Measurements from ENCODE around the gene MEIS2.
A peak's percentile ranks its signal among the peaks of the same experiment; 100 is the strongest.

DNA sequence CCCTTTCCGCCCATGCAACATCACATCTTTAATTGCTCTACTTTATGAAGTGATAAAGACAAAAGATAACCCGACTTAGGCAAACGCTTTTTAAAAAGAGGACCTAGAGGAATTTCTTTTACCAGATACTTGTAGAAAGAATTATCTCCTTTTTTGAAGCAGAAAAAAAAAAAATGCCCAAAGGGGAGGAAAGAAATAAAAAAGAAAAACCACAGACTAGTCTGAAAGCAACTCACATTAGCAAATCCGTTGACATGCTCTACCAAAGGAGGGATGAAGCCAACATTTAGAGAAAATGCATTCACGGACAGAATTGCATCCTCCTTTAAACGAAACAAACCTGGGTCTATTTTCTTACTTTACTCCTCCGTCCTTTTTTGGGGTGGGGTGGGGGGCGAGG lies 213.6 kb downstream of the MEIS2 start:
- TF ChIP-seq, protein P1, sequence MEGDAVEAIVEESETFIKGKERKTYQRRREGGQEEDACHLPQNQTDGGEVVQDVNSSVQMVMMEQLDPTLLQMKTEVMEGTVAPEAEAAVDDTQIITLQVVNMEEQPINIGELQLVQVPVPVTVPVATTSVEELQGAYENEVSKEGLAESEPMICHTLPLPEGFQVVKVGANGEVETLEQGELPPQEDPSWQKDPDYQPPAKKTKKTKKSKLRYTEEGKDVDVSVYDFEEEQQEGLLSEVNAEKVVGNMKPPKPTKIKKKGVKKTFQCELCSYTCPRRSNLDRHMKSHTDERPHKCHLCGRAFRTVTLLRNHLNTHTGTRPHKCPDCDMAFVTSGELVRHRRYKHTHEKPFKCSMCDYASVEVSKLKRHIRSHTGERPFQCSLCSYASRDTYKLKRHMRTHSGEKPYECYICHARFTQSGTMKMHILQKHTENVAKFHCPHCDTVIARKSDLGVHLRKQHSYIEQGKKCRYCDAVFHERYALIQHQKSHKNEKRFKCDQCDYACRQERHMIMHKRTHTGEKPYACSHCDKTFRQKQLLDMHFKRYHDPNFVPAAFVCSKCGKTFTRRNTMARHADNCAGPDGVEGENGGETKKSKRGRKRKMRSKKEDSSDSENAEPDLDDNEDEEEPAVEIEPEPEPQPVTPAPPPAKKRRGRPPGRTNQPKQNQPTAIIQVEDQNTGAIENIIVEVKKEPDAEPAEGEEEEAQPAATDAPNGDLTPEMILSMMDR (conservative IDR thresholded peaks at IDR 0.05; ENCODE audit: low read depth in 2 of 2) = no peak
- TF ChIP-seq REST (IDR thresholded peaks at IDR 0.05; ENCODE audit: unreplicated experiment) (no peak), EZH2 (IDR thresholded peaks at IDR 0.05; ENCODE audit: low read depth, unreplicated experiment) (peak; percentile 83), POLR2AphosphoS5 (IDR thresholded peaks at IDR 0.05; ENCODE audit: low read depth) (no peak), STAT1 (IDR thresholded peaks at IDR 0.05; ENCODE audit: unreplicated experiment) (no peak), EZH2phosphoT487 (IDR thresholded peaks at IDR 0.05; ENCODE audit: unreplicated experiment) (no peak), CREB1 (CRISPR knock-in tag; IDR thresholded peaks at IDR 0.05; ENCODE audit: low read depth) (no peak), JUNB (IDR thresholded peaks at IDR 0.05; ENCODE audit: unreplicated experiment) (no peak)
